GM23248 (cell line): ENCODE data around the gene HOXC9. TPM values are rescaled to one million over a fixed set of nuclear protein-coding genes. Genes with fewer than 3 reads are reported as not detected.

ENCODE experiments used
- DNase-seq: peaks from one replicate; pipeline ENCODE4 v3.0.0-alpha.2; 2015
- H2AFZ ChIP-seq: fragments of 200-600 bp; sonication (generic); 2 replicates; pipeline ENCODE4 v1.6.1; 2016; ENCODE audit warnings: antibody characterized with exemption
- H3F3A ChIP-seq: fragments of 200-600 bp; sonication (generic); 2 replicates; pipeline ENCODE4 v1.6.1; 2016; ENCODE audit warnings: mild to moderate bottlenecking, antibody characterized with exemption, mixed run types; ENCODE audit not compliant: insufficient read depth
- H3K27ac ChIP-seq: fragments of 200-600 bp; sonication (generic); 2 replicates; pipeline ENCODE4 v1.5.1; 2016; ENCODE audit warnings: mild to moderate bottlenecking
- H3K27me3 ChIP-seq: fragments of 200-600 bp; sonication (generic); replicated peaks from 2 replicates; pipeline ENCODE4 v1.6.1; 2016; ENCODE audit warnings: mild to moderate bottlenecking; ENCODE audit not compliant: insufficient read depth
- H3K36me3 ChIP-seq: fragments of 200-600 bp; sonication (generic); 2 replicates; pipeline ENCODE4 v1.6.1; 2016; ENCODE audit warnings: low read depth, mild to moderate bottlenecking
- H3K4me1 ChIP-seq: fragments of 200-600 bp; sonication (generic); 2 replicates; pipeline ENCODE4 v1.6.1; 2016; ENCODE audit warnings: mild to moderate bottlenecking; ENCODE audit not compliant: insufficient read depth
- H3K4me2 ChIP-seq: fragments of 200-600 bp; sonication (generic); one replicate; pipeline ENCODE4 v1.6.1; 2016; ENCODE audit warnings: mild to moderate bottlenecking; ENCODE audit not compliant: unreplicated experiment
- H3K4me3 ChIP-seq: fragments of 200-600 bp; sonication (generic); 2 replicates; pipeline ENCODE4 v1.5.1; 2016; ENCODE audit warnings: mild to moderate bottlenecking
- H3K79me2 ChIP-seq: fragments of 200-600 bp; sonication (generic); 2 replicates; pipeline ENCODE4 v1.6.1; 2016; ENCODE audit warnings: mild to moderate bottlenecking; ENCODE audit not compliant: insufficient read depth
- H3K9ac ChIP-seq: fragments of 200-600 bp; sonication (generic); 2 replicates; pipeline ENCODE4 v1.6.1; 2016; ENCODE audit warnings: mild to moderate bottlenecking
- H3K9me2 ChIP-seq: fragments of 200-600 bp; sonication (generic); 2 replicates; pipeline ENCODE4 v1.6.1; 2016; ENCODE audit warnings: mixed run types, mild to moderate bottlenecking, moderate library complexity; ENCODE audit not compliant: insufficient read depth
- H3K9me3 ChIP-seq: fragments of 200-600 bp; sonication (generic); one replicate; pipeline ENCODE4 v1.6.1; 2017; ENCODE audit warnings: low read depth
- H4K20me1 ChIP-seq: fragments of 200-600 bp; sonication (generic); 2 replicates; pipeline ENCODE4 v1.6.0; 2016; ENCODE audit not compliant: insufficient read depth
- EZH2 ChIP-seq: fragments of 200-600 bp; sonication (generic); IDR thresholded peaks from 2 replicates; pipeline ENCODE4 v1.6.1; 2018; ENCODE audit warnings: antibody characterized with exemption, mild to moderate bottlenecking; ENCODE audit not compliant: insufficient read depth, poor library complexity, severe bottlenecking
- EZH2phosphoT487 ChIP-seq: fragments of 200-600 bp; sonication (generic); IDR thresholded peaks from 2 replicates; pipeline ENCODE4 v1.6.1; 2018; ENCODE audit warnings: antibody characterized with exemption, moderate library complexity, mild to moderate bottlenecking, low read depth; ENCODE audit not compliant: insufficient read depth
- WGBS, 2 experiments: methylation state at CpG; one replicate each; pipeline ENCODE4 v1.1.6; 2015 to 2017; ENCODE audit warnings: low lambda C conversion rate in 2 of 2, low coverage in 1 of 2; ENCODE audit errors: missing lambda C conversion rate in 2 of 2; 5-methylcytosine and 5-hydroxymethylcytosine counted together
- in situ Hi-C: fragments of 300-500 bp; cut with MboI; formaldehyde crosslinking; loops from 2 replicates; pipeline ENCODE4 v1.15.0; 2020
- polyA plus RNA-seq: library from polyadenylated mRNA; unstranded; fragments of >200 nt; fragmentation: Nextera tagmentation; extraction: Ambion mirVana; gene quantifications from 2 replicates; pipeline ENCODE4 v1.2.1, GENCODE V29; 2016
- total RNA-seq: library from RNA; depleted of rRNA; stranded (reverse); fragments of >200 nt; shearing (Covaris generic); gene quantifications from 2 replicates; pipeline ENCODE4 v1.2.3, GENCODE V29; 2014

The HOXC9 gene
- total and polyA plus RNA-seq, 2 experiments from 2014 or later = 2.5 to 5.5 TPM

DNA sequence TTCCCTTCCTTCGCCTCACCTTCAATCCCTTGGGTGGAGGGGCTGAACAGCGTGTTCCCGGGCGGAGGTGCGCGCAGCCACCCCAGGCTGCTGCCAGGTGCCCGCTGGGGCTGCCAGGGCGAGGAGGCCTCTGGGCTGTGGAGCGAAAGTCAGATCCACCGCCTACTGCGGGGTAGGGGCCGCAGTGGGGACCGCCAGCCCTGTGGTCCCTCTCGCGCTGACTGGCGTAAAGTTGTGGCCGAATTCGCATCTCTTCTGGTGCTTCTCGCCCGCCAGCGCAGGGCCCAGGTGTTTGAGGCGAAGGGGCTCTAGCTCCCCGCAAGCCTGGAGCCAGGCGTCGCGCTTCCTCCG is 46.8 kb downstream of the HOXC9 start:
- H3K9ac ChIP-seq = no peak overlapping the region
- no peak overlapping the region for H3K4me3 ChIP-seq
- in situ Hi-C loops = no loop called here
- H3K36me3 ChIP-seq = no peaks in the 10 kb centered on the region
- no peaks in the 10 kb centered on the region for H3K9me2 ChIP-seq
- no peaks in the 10 kb centered on the region for H3K9me3 ChIP-seq
- TF ChIP-seq EZH2phosphoT487 (no peak), EZH2 (no peak)
- H3K4me2 ChIP-seq = no peak overlapping the region
- no peak overlapping the region for H2AFZ ChIP-seq
- no peaks in the 10 kb centered on the region for H4K20me1 ChIP-seq
- H3K4me1 ChIP-seq = no peaks in the 10 kb centered on the region
- H3F3A ChIP-seq = no peaks in the 10 kb centered on the region
- no peaks in the 10 kb centered on the region for H3K27me3 ChIP-seq
- no peak overlapping the region for H3K27ac ChIP-seq
- DNase-seq = no peak
- H3K79me2 ChIP-seq = peaks cover 34% of the 10 kb centered on the region
- WGBS, 2 experiments = 94 to 95% methylated on average over 24 to 27 of the region's 27 CpGs

DNA sequence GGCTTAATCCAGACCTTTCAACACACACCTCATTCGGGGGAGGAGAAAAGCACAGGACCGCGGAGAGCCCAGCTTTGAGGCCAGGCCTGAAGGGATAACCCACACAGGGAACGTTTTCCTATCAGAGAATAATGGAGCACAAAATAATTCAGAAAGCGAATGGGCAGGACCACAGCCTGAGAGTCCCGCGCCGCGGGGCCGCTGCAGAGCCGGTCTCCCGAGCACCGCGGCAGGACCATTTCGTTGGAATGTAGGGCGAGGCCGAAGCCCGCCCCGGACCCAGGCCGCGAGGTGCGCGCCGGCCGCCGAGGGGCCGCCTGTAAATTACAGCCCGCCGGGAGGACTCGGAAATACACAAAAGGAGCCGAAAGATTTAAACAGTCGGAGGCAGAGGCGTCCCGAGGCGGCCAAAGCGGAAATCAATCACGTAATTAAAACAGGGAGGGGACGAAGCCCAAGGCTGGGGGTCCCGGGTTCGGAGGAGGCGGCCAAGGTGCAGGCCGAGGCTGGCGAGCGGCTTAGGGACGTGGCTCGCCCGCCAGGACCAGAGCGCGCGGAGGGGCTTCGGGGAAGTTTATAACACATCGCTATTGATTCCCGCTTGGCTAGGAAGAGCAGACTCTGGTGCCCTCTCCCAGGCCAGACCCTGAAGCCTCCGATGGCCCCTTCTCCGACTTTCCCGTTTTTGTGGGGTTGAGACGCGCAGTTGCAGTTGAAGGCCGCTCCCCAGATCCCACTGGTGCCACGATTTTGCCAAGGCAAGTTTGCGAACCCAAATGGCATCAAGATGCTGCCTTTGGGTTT is 47.4 kb downstream of the HOXC9 start:
- no peak for TF ChIP-seq EZH2phosphoT487
- TF ChIP-seq EZH2 = no peak
- Histone ChIP-seq H3F3A (no peaks in the 10 kb centered on the region), H3K9me3 (no peaks in the 10 kb centered on the region), H3K4me2 (no peak overlapping the region), H3K9ac (no peak overlapping the region), H3K4me1 (no peaks in the 10 kb centered on the region; the same call in 1 of the 2 replicates), H3K36me3 (no peaks in the 10 kb centered on the region), H3K9me2 (no peaks in the 10 kb centered on the region), H3K27me3 (no peaks in the 10 kb centered on the region), H3K79me2 (peaks cover 32% of the 10 kb centered on the region), H2AFZ (no peak overlapping the region), H3K27ac (no peak overlapping the region), H3K4me3 (no peak overlapping the region), H4K20me1 (no peaks in the 10 kb centered on the region)
- in situ Hi-C loops = no loop called here
- DNase-seq = no peak
- WGBS, 2 experiments = 85 to 88% methylated on average over 56 to 61 of the region's 61 CpGs

DNA sequence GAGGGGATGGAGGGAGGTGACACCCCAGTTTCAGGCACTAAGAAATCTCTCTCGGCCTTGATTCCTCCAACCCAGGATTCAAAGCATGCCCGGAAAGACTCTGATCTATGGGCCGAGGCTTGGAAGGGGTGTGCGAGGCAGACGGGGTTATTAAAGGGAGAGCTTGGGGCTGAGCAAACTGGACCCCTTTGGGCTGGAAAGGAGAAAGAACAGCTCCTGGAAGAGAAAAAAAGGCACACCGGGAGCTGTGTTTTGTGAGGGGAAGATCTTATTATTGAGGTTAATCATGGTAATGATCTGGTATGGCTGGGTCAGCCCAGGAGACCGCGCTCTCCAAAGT is 48.0 kb downstream of the HOXC9 start:
- Histone ChIP-seq H3F3A (no peaks in the 10 kb centered on the region), H3K9me3 (no peaks in the 10 kb centered on the region), H3K27ac (no peak overlapping the region), H2AFZ (no peak overlapping the region), H3K9me2 (no peaks in the 10 kb centered on the region), H3K4me1 (peaks cover 5% of the 10 kb centered on the region), H3K4me2 (no peak overlapping the region), H3K9ac (no peak overlapping the region), H3K27me3 (no peaks in the 10 kb centered on the region), H3K36me3 (no peaks in the 10 kb centered on the region), H3K79me2 (peaks cover 32% of the 10 kb centered on the region), H4K20me1 (no peaks in the 10 kb centered on the region), H3K4me3 (no peak overlapping the region)
- TF ChIP-seq EZH2phosphoT487 (no peak), EZH2 (no peak)
- in situ Hi-C loops = no loop called here
- no peak for DNase-seq
- 95 to 98% methylated on average over 8 of the region's 8 CpGs for WGBS, 2 experiments

DNA sequence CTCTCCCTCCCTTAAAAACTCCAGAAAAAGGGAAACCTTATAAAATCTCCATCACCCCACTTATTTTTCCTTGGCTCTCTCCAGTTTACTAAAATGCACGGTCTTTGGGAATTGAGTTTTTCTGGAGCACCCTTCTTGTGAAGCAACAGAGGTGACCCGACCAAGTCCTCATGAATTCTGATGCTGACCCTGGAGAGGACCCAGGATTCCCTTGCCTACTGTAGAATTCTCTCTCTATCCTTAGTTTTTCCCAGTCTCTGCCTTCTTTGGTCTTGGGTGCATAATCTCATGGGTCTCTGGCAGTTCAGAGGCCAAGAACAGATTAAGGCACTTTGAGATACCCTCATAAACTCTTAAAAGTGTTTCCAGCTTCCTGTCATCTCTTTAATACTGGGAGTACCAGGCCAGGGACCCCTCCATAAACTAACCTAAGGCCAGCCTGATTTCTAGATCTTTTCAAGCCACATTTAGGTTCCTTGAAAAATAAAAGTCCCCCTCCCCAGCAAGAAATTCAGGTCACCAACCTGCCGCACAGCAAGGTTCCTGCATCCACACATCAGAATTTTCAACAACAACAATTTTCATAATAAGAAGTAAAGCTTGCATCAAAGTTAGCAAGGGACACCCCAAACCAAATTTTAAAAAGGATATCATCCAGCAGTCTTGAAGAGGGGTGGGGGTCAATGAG is 48.6 kb downstream of the HOXC9 start:
- Histone ChIP-seq H3K9me3 (no peaks in the 10 kb centered on the region), H4K20me1 (no peaks in the 10 kb centered on the region), H3K9ac (no peak overlapping the region), H3F3A (no peaks in the 10 kb centered on the region), H3K4me1 (peaks cover 9% of the 10 kb centered on the region), H3K4me2 (no peak overlapping the region), H3K27me3 (no peaks in the 10 kb centered on the region), H3K9me2 (no peaks in the 10 kb centered on the region), H3K79me2 (peaks cover 34% of the 10 kb centered on the region), H3K4me3 (no peak overlapping the region), H2AFZ (no peak overlapping the region), H3K27ac (no peak overlapping the region), H3K36me3 (no peaks in the 10 kb centered on the region)
- no peak for TF ChIP-seq EZH2phosphoT487
- TF ChIP-seq EZH2 = no peak
- in situ Hi-C loops = no loop called here
- WGBS, 2 experiments = 94 to 96% methylated on average over 3 of the region's 3 CpGs
- DNase-seq = no peak
